Karpas-422 (cell line): ENCODE measurements around the gene PITPNM1. TPM values are rescaled to one million over a fixed set of nuclear protein-coding genes. Genes with fewer than 3 reads are reported as not detected.
A peak's percentile ranks its signal among the peaks of the same experiment; 100 is the strongest.
"Not testable (repeated sequence)": the region's sequence is repeated elsewhere in the genome, so short reads cannot be mapped to it uniquely, and the experiment has no call there.

Experiments
- DNase-seq: peaks from one replicate; pipeline ENCODE4 v3.0.0-alpha.2; 2015
- H2AFZ ChIP-seq: fragments of 200-600 bp; sonication (generic); 2 replicates; pipeline ENCODE4 v1.6.1; 2014; ENCODE audit warnings: antibody characterized with exemption, low read length, mixed read lengths
- H3K27ac ChIP-seq: fragments of 200-600 bp; sonication (generic); 2 replicates; pipeline ENCODE4 v1.5.1; 2014; ENCODE audit warnings: mild to moderate bottlenecking, low read length, moderate library complexity
- H3K27me3 ChIP-seq: fragments of 200-600 bp; sonication (generic); 2 replicates; pipeline ENCODE4 v1.6.1; 2014; ENCODE audit warnings: low read length, mixed read lengths
- H3K36me3 ChIP-seq: fragments of 200-600 bp; sonication (generic); 2 replicates; pipeline ENCODE4 v1.6.1; 2014; ENCODE audit warnings: low read length, mixed read lengths; ENCODE audit not compliant: insufficient read depth
- H3K4me1 ChIP-seq: fragments of 200-600 bp; sonication (generic); 2 replicates; pipeline ENCODE4 v1.6.1; 2014; ENCODE audit warnings: mild to moderate bottlenecking, low read length, mixed read lengths
- H3K4me2 ChIP-seq: fragments of 200-600 bp; sonication (generic); 2 replicates; pipeline ENCODE4 v1.6.1; 2014; ENCODE audit warnings: low read length, low read depth, mild to moderate bottlenecking; ENCODE audit not compliant: poor library complexity, severe bottlenecking
- H3K4me3 ChIP-seq: fragments of 200-600 bp; sonication (generic); 2 replicates; pipeline ENCODE4 v1.5.1; 2014; ENCODE audit warnings: mild to moderate bottlenecking, antibody characterized with exemption, low read length, mixed read lengths
- H3K79me2 ChIP-seq: fragments of 200-600 bp; sonication (generic); 2 replicates; pipeline ENCODE4 v1.6.1; 2014; ENCODE audit warnings: mild to moderate bottlenecking, low read length, mixed read lengths
- H3K9ac ChIP-seq: fragments of 200-600 bp; sonication (generic); 2 replicates; pipeline ENCODE4 v1.6.0; 2014; ENCODE audit warnings: low read length
- H3K9me2 ChIP-seq: fragments of 200-600 bp; sonication (generic), shearing (Covaris generic); replicated peaks from 2 replicates; pipeline ENCODE4 v1.6.0; 2014; ENCODE audit warnings: mild to moderate bottlenecking, low read length, moderate library complexity; ENCODE audit not compliant: insufficient read depth
- H3K9me3 ChIP-seq: fragments of 300-700, 200-600 bp; sonication (generic); 2 replicates; pipeline ENCODE4 v1.6.1; 2014; ENCODE audit warnings: low read length, mixed read lengths
- H4K20me1 ChIP-seq: fragments of 200-600 bp; sonication (generic); 2 replicates; pipeline ENCODE4 v1.6.1; 2014; ENCODE audit warnings: mild to moderate bottlenecking, antibody characterized with exemption, low read length, low read depth; ENCODE audit not compliant: insufficient read depth
- total RNA-seq: library from RNA; depleted of rRNA; stranded (reverse); fragments of >200 nt; shearing (Covaris generic); gene quantifications from 2 replicates; pipeline ENCODE4 v1.2.3, GENCODE V29; 2014; ENCODE audit warnings: low replicate concordance

Gene PITPNM1
- total RNA-seq, 1 experiment from 2014 or later = 79.6 TPM

DNA sequence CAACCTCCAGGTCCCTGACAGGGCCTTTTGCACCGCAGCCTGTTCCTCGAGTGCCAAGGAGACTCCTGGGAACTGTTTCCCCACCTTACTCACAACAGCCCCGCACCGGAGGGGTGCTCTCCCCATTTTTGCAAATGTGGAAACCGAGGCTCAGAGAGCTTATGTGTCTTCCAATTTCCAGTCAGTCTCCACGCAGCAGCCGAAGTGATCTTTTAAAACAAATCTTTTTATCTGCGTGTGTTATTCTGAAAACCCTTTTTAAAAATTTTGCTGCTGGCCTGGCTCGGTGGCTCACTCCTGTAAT lies 35.7 kb downstream of the PITPNM1 start:
- no peak for DNase-seq
- Histone ChIP-seq H3K9ac (peak overlapping the region; percentile 79), H3K9me2 (no peaks in the 10 kb centered on the region), H2AFZ (peak overlapping the region; percentile 77), H4K20me1 (no peaks in the 10 kb centered on the region), H3K4me3 (peak overlapping the region; percentile 87), H3K36me3 (no peaks in the 10 kb centered on the region), H3K9me3 (no peaks in the 10 kb centered on the region), H3K4me1 (peaks cover 35% of the 10 kb centered on the region), H3K27me3 (no peaks in the 10 kb centered on the region), H3K27ac (no peak overlapping the region), H3K4me2 (peak overlapping the region; percentile 90), H3K79me2 (peaks cover 23% of the 10 kb centered on the region)

DNA sequence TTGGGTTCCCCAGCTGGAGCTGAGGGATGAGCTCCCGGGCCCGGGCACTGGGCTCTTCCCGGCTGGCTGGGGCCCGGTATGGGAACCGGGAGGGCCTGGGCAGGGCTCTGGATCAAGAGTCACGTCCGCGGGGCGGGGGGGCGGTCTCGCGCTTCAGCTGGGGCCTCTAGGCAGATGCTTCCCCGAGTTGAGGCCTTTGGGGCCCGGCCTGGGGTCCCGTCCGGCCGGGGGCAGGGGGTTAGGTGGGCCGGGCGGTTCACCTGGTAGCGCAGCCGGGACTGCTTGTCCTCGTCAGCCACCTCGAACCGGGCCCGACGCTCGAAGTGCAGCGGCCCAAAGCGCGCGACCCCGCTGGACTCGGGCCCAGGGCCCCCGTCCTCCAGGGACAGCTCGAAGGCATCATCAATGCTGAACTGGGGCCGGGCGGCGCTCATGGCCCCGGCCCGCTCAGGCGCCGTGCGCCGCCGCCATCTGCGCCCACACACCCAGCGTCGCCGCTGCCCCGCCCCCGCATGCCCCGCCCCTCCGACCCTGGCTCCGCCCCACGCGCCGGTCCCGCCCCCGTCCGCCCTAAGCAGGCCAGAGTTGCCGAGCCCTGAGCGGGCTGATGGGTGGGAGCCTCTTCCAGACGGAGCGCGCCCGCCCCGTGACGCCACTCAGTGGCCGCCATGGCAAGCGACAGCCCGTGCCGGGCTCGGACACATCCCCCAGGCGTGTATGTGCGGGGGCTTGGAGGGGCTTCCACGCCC lies 36.2 kb downstream of the PITPNM1 start, which contains the start of gene TMEM134:
TSS of gene TMEM134 (minus strand) at position 493 of the 749 bp plus-strand sequence. CDS start at position 434, 59 bp downstream.
- Histone ChIP-seq H3K27me3 (no peaks in the 10 kb centered on the region), H2AFZ (peak within 1 kb of the TSS; percentile 77), H3K36me3 (no peaks in the 10 kb centered on the region), H3K9me2 (no peaks in the 10 kb centered on the region), H3K9me3 (no peaks in the 10 kb centered on the region), H3K4me2 (peak within 1 kb of the TSS; percentile 95), H3K4me1 (peaks cover 40% of the 10 kb centered on the region), H3K4me3 (peak within 1 kb of the TSS; percentile 87), H4K20me1 (no peaks in the 10 kb centered on the region), H3K27ac (peak within 1 kb of the TSS; percentile 82), H3K9ac (peak within 1 kb of the TSS; percentile 98), H3K79me2 (peaks cover 23% of the 10 kb centered on the region)
- DNase-seq = peak; percentile 96

DNA sequence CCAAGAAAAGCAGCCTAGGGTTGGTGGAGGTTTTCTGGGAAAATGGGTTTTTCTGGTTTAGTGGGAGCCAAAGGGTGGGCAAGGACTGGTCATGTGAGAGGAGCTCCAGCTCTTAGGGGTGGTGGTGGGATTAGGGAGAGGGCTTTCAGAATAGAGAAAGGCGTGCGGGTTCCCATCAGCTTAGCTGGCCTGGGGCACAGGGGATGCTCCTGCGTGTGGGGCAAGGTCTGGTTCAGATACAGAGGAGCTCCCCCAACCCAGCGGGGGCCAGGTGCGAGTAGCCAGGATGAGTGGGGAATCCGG lies 36.8 kb downstream of the PITPNM1 start:
- Histone ChIP-seq H3K4me1 (peaks cover 44% of the 10 kb centered on the region), H3K4me3 (peak overlapping the region; percentile 87), H3K9me3 (no peaks in the 10 kb centered on the region), H4K20me1 (no peaks in the 10 kb centered on the region), H3K79me2 (peaks cover 23% of the 10 kb centered on the region), H3K9me2 (no peaks in the 10 kb centered on the region), H3K27ac (peak overlapping the region; percentile 82), H3K4me2 (peak overlapping the region; percentile 95), H3K9ac (peak overlapping the region; percentile 98), H3K36me3 (no peaks in the 10 kb centered on the region), H2AFZ (no peak overlapping the region), H3K27me3 (no peaks in the 10 kb centered on the region)
- DNase-seq = peak; percentile 77

DNA sequence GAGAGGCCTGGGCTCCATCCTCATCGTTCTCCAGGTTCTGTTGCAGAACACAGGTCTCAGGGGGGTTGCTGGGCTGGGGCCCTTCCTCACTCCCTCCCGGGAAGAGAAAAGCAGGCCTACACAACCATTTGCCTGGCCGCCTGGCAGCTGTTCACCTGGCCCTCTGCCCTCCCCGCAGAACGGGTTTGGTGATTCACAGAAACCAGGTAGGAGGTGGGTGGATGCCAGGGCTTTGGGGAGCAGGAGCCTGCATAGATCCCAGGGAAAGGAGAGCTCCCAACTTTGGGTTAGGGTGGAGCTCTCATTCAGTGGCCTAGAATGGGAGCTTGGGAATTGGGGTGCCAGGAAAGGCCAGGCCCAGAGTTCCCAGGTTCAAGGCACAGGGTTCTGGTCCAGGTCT lies 37.1 kb downstream of the PITPNM1 start:
- H3K27me3 ChIP-seq = no peaks in the 10 kb centered on the region
- H3K36me3 ChIP-seq = no peaks in the 10 kb centered on the region
- peak overlapping the region; percentile 95 for H3K4me2 ChIP-seq
- H3K4me1 ChIP-seq = peaks cover 44% of the 10 kb centered on the region
- DNase-seq = peak; percentile 68
- no peaks in the 10 kb centered on the region for H3K9me3 ChIP-seq
- peak overlapping the region; percentile 87 for H3K4me3 ChIP-seq
- no peaks in the 10 kb centered on the region for H3K9me2 ChIP-seq
- peaks cover 23% of the 10 kb centered on the region for H3K79me2 ChIP-seq
- peak overlapping the region; percentile 82 for H3K27ac ChIP-seq
- no peaks in the 10 kb centered on the region for H4K20me1 ChIP-seq
- H2AFZ ChIP-seq = no peak overlapping the region
- H3K9ac ChIP-seq = peak overlapping the region; percentile 98

DNA sequence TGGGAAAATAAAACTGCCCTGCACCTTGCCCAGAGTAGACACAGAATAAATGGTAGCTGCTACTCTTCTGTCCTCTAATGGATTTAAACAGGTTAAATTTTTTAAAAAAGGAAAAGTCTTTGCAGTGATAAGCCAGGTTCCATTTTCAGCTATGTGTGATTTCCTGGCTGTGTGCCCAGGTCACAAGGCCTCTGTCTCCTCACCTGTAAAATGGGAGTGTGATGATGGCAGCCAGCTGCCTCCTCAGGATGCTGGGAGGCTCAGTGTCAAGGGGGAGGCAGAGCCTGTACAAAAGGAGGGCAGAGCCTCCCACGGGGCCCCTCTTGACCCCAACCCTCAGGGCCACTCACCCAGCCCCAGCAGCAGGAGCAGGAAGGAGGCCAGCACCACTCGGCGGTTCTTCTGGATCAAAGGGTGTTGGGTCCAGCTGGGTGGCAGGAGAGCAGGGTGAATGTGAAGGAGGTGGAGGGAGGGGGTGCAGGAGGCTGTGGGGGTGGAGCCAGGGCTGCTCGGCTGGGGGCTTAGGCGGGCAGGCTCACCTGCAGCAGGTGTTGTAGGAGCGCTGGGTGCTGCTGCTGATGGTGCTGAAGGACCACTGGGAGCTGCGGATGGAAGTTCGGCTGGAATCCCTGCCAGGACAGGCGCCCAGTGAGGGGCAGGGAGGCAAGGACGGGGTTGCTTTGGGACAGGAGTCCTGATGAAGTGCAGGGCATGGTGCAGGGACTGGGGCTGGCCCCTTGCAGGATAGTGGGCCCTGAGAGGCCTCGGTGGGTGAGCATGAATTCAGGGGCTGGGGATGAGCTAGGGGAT lies 38.0 kb downstream of the PITPNM1 start:
- Histone ChIP-seq H3K9me2 (no peaks in the 10 kb centered on the region), H3K4me2 (peak overlapping the region; percentile 95), H3K36me3 (no peaks in the 10 kb centered on the region), H3K9ac (peak overlapping the region; percentile 98), H3K79me2 (peaks cover 23% of the 10 kb centered on the region), H3K9me3 (no peaks in the 10 kb centered on the region), H3K4me1 (peaks cover 44% of the 10 kb centered on the region), H2AFZ (no peak overlapping the region), H3K27ac (peak overlapping the region; percentile 82), H3K4me3 (peak overlapping the region; percentile 87), H3K27me3 (no peaks in the 10 kb centered on the region), H4K20me1 (no peaks in the 10 kb centered on the region)
- no peak for DNase-seq

DNA sequence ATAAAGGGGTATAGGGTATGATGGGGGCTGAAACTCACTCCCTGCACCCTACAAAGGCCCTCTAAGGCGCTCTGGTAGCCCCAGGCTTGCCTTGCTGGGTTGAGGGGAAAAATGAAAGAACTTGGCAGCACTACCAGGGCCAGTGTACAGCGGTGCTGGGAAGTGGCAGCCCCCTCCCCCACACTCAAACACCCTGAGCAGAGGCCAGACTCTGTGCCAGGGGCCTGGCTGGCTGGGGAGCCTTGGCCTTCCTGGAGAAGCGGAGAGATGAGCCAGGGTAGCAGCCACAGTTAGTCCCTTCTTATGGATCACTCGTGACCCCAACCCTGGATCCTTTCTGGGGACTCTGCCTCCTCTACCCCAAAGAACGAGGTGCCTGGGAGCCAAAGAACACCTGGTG lies 38.8 kb downstream of the PITPNM1 start:
- Histone ChIP-seq H3K9me3 (no peaks in the 10 kb centered on the region), H3K9ac (peak overlapping the region; percentile 98; the same call in 1 of the 2 replicates), H4K20me1 (no peaks in the 10 kb centered on the region), H3K4me2 (peak overlapping the region; percentile 95), H3K36me3 (no peaks in the 10 kb centered on the region), H3K79me2 (peaks cover 23% of the 10 kb centered on the region), H3K4me1 (peaks cover 44% of the 10 kb centered on the region), H2AFZ (no peak overlapping the region), H3K27me3 (no peaks in the 10 kb centered on the region), H3K9me2 (no peaks in the 10 kb centered on the region), H3K4me3 (no peak overlapping the region), H3K27ac (peak overlapping the region; percentile 82)
- no peak for DNase-seq

DNA sequence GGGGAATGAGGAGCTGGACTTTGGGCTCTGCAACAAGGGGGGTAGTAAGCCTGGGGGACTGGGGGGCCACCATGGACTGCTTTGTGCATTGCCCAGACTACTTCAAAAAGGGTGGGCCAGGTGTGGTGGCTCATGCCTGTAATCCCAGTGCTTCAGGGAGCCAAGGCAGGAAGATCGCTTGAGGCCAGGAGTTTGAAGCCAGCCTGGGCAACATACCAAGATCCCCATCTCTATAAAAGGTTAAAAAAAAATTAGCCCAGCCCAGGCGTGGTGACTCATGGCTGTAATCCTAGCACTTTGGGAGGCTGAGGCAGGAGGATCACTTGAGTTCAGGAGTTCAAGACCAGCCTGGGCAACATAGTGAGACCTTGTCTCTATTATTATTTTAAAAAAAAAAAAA lies 39.6 kb downstream of the PITPNM1 start:
- Histone ChIP-seq H3K27ac (peak overlapping the region; percentile 72), H3K4me1 (peaks cover 49% of the 10 kb centered on the region), H3K4me3 (peak overlapping the region; percentile 87), H3K4me2 (peak overlapping the region; percentile 86), H3K79me2 (peaks cover 23% of the 10 kb centered on the region), H3K9ac (peak overlapping the region; percentile 85)
- not testable (repeated sequence) for DNase-seq, H4K20me1 ChIP-seq, H3K9me2 ChIP-seq, H3K27me3 ChIP-seq, H3K36me3 ChIP-seq, H2AFZ ChIP-seq, H3K9me3 ChIP-seq

DNA sequence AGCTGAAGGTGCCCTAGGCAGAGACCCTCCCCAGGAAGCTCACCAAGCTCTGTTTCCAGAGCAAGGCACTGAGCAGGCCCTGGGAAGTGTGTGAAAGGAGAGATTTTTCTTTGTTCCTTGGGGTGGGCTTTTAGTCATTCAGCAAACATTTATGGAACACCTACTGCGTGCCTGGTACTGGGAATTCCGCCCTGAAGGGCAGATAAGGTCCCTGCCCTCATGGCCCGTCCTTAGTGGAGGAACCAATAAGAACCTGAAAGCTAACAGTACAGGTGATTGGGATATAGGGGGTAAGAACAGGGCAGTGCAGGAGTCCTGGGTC lies 40.0 kb downstream of the PITPNM1 start:
- Histone ChIP-seq H2AFZ (no peak overlapping the region), H3K9ac (peak overlapping the region; percentile 85), H4K20me1 (no peaks in the 10 kb centered on the region), H3K27ac (peak overlapping the region; percentile 72), H3K9me2 (no peaks in the 10 kb centered on the region), H3K4me3 (peak overlapping the region; percentile 87), H3K27me3 (no peaks in the 10 kb centered on the region), H3K4me2 (peak overlapping the region; percentile 86), H3K9me3 (no peaks in the 10 kb centered on the region), H3K36me3 (no peaks in the 10 kb centered on the region), H3K4me1 (peaks cover 52% of the 10 kb centered on the region), H3K79me2 (peaks cover 23% of the 10 kb centered on the region)
- DNase-seq = no peak
